ENCODE measurements around the gene APRT.
"Not testable (repeated sequence)": the region's sequence is repeated elsewhere in the genome, so short reads cannot be mapped to it uniquely, and the experiment has no call there.

APRT gene

DNA sequence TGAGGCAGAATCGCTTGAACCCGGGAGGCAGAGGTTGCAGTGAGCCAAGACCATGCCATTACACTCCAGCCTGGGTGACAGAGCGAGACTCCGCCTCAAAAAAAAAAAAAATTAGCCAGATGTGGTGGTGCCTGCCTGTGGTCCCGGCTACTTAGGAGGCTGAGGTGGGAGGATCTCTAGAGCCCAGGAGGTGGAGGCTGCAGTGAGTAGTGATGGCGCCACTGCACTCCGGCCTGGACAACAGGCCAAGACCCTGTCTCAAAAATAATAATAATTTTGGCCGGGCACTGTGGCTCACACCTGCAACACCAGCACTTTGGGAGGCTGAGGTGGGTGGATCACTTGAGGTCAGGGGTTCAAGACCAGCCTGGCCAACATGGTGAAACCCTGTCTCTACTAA is 23.0 kb downstream of the APRT start:
- not testable (repeated sequence) for DNase-seq (ENCODE audit: low read depth)

- DNase-seq (ENCODE audit: low read depth), result no peak
Observed at GRCh38 chr16:88787579-88788314, 24.0 kb downstream of the APRT start.

DNA sequence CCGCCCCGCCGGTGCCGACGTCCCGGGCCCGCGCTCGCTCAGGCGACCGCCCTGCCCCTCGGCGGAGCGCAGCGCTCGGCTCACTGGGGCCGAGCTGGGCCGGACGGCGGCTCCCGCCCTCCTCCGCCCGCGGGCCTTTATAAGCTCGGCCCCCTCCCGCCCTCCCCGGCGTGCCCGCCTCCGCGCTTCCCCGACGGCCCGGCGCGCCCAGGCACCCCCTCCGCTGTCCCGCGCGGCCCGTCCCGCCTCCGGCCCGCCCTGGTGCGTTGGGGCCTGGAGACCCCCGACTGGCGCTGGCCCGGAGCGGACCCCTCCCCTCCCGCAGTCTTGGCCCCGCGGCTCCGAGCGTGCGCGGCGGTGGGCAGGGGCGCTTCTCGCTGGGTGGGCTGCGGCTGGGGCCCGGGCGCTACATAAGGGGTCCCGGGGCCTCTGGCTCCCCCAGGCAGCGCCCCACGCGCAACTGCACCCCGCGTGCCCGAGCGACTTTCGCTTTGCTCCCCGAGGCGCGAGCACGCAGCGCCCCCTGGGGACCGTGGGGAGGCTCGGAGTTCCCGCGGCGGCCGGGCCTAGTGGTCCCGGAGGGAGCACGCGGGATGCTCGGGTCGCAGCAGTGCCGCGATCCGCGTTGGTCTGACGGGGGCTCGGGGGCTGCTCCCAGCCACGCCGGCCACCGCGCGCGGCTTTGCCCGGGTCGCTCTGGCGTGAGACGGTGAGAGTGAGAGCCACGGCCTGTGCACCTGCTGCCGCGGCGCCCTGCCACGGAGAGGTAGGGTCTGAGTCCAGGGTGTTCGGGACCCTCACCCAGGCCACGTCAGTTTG is 26.4 kb downstream of the APRT start, which contains the start of gene PIEZO1:
Gene PIEZO1 (minus strand): TSS at position 115 of the 819 bp plus-strand sequence. CDS start 256 bp downstream, outside the sequence.
- DNase-seq (ENCODE audit: low read depth), result peak; percentile 81

- no peak for DNase-seq (ENCODE audit: low read depth)
Observed at GRCh38 chr16:88784856-88785105, 26.9 kb downstream of the APRT start.

DNA sequence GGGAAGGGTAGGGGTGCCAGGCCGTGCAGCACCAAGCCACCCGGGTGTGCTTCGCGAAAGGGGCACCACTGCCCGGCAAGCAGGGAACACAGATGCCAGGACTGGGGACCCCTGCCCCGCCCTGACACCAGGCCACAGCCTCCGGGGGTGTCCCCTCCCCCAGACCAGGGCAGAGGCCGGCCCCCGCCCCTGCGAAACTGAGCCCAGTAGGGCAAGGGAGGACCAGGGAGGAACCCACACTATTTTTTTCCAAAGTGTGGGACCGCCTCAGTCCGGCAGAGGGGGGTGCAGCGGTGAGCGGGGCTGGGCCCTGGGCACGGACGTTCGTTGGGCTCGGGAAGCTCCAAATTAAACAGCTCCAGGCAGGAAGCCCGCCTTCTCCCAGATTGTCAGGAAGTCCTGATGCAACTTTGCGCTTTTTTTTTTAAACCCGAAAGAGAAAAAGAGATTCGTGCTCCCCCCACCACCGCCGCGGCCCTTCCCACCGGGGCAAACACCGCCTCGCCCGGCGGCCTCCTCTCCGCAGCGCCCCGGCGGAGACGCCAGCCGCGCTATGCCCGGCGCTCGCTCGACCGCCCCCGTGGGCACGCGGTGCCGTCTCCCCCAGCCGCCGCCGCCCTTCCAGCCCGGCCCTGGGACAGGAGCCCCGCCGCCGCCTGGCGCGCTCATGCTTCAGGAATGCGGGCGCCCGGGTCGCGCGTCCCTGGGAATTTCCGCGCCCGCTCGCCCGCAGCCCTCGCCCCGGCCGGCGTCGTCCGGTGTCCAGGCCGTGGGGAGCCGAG is 27.5 kb downstream of the APRT start:
- DNase-seq (ENCODE audit: low read depth), result no peak

- DNase-seq (ENCODE audit: low read depth), result no peak
Observed at GRCh38 chr16:88783391-88784073, 28.2 kb downstream of the APRT start.

DNA sequence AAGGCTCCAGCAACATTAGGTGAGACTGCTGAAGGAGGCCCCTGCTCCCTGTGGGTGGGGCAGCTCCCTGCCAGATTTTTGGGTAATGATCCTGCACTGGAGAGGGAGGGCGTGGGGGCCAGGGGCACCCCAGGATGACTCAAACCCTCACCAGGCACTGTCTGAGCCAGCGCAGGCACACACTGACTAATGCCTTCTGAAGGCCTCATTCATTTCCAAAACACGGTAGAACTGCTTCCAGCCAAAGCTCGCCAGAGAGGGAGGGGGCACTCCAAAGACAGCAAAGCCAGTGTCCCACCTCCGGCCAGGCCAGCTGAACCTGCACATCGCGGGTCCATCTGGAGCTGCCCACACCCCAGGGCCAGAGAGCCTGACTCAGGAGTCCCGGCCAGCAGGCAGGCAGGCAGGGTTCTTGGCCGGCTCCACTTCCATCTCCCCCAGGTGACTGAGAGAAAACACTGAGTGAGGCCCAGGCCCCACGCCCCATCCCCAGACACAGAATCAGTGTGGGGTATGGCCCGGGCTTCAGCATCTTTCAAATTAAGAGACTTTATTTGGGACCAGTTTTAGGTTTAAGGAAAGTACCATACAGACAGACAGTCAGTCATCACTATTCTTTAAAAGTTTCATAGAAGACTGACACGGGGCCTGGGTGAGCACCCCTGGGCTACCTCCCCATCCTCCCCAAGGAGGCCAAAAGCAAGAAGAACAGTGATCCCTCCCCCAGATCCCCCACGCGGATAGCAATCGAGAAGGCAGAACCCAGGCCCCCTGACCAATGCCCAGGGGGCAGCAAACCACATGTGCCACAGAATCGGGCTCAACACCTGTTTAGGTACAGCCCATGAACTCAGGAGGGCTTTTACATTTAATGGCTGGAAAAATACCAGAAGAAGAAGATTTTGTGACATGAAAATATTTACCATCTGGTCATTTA is 29.0 kb downstream of the APRT start:
- peak; percentile 45 for DNase-seq (ENCODE audit: low read depth)

GRCh38 chr16:88781140-88782077 is 30.3 kb downstream of the APRT start:
- DNase-seq (ENCODE audit: low read depth), result peak; percentile 51

- DNase-seq (ENCODE audit: low read depth), result no peak
Observed at GRCh38 chr16:88780142-88781062, 31.3 kb downstream of the APRT start.

DNA sequence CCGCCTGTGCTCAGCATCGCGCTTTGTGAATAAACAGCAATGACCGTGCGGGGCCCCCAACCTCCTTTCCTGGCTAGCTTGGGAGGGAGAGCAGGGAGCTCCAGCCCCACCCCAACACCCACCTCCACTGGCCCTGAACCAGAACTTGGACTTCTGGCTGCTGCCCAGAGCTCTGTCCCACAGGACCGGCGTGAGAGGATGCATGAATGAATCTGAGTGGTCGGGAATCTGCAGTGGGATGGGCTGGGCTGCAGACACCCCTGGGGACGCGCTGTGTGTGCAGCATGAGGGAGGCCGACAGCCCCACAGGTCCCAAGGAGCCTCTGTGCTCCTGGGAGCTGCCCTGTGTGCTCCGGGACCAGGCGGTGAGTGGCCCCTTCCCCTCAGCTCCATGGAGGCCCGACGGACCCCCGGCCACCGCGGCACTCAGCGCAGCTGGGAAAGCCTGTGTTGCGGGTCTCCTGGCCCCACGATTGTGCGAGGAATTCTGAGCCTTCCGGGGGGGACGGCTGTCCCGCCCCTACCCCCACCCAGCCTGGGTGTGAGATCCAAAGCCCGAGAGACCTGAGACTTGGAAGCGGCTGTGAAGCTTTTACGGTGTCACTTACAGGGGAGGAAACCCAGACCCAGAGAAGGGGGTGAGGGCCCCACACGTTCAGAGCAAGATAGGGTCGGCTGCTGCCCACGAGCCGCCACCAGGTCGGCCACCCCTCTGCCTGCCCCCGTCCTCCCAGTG is 32.2 kb downstream of the APRT start:
- DNase-seq (ENCODE audit: low read depth), result no peak

DNA sequence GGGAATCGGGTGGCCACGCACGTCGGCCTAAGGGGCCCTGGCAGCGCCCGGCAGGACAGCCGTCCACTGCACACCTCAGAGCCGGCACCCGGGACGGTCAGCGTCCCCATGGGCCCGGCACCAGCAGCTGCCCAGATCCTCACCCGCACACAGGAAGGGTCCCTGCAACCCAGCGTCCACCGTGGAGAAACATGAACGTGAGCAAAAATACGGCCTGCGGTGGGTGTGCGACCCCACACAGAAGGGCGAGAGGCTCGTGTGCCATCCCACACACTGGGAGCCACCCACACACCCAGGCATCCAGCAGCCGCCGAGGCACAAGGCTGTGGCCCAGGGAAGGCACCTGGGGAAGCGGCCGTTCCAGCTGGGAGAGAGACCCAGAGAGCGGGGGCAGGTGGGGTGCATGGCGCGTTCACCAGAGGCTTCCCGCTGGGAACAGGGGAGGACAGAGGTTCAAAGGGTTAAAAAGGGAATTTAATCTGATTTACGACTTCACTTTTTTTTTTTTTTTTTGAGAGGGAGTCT is 33.1 kb downstream of the APRT start:
- DNase-seq (ENCODE audit: low read depth), result no peak

- no peak for DNase-seq (ENCODE audit: low read depth)
Observed at GRCh38 chr16:88778271-88778525, 33.5 kb downstream of the APRT start.

GRCh38 chr16:88777471-88778270 is 34.1 kb downstream of the APRT start:
- DNase-seq (ENCODE audit: low read depth), result no peak

DNA sequence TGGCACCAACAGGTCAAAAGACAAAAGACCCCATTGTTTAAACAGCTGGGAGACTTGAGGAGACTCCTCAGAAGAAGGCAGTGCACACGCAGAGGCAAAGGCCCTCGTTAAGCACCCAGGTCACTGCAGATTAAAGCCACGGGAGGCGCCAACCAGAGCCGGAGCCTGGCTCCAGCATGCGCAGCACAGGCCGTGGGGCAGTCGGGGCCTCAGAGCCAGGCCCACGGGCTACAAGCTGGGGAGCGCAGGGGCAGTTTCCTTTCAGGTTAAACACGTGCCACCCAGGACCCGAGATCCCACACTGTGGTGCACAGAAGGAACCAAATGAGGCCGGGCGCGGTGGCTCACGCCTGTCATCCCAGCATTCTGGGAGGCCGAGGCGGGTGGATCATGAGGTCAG is 35.9 kb downstream of the APRT start:
- DNase-seq (ENCODE audit: low read depth), result no peak

DNA sequence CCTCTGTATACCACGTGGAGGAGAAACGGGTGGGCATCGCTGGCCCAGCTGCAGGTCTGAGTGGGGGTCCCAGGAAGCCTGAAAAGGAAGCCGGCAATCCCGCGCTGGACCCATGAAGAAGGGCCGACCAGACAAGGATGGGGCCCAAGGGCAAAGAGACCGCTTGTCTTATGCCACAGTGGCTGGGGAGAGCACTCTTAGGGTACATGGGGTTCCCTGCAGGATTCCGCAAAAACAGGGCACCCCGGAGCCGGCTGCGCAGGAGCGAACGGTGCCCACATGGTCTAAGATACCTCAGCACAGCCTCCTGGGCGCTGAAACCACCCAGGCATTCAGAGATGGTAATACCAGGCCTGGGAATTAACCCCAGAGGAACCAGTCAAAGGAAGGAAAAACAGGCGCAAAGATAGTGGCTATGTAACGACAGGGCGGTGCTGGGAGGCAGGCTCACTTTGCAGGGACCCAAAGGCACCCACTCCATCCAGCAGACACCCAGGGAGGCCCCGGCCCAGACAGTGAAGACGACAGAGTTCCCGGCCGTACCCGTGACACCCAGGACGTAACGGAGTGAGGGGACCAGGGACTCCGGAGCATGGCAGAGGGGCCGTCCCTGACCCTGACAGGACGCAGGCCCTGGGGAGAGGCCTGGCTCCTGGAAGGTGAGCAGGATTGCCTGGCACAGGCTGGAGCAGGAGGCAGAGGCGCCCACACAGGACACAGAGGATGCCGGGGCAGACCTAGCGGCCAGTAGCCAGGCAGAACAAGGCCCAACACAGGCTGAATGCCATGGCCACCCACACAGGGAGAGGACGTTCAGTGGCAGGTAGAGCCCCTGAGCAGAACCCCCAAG is 37.0 kb downstream of the APRT start:
- no peak for DNase-seq (ENCODE audit: low read depth)

DNA sequence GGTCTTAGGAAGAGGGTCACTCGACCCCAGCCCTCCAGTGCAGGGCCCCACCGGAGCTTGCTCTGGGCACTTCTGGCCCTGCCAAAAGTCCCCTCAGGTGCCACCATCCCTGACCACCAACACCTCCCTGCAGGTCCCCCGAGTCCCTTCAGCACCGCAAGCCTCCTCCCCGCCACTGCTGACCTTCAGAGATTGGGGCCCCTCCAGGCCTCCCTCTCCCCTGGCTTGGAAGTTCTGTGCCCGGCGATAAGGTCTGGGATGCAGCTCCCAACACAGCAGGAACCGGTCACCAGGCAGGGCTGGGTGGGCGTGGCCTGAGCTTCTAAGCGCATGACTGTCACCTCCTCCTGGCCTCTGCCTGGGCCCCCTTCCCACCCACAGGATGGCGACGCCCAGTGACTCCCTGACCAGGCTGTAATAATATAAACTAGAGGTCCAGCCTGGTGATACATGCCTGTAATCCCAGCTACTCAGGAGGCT is 37.9 kb downstream of the APRT start:
- DNase-seq (ENCODE audit: low read depth), result no peak

Measured in T follicular helper cell (primary cell).